Right atrium auricular region (tissue), 2 donors: ENCODE measurements around the gene UCHL3. TPM values are rescaled to one million over a fixed set of nuclear protein-coding genes. Genes with fewer than 3 reads are reported as not detected.

ENCODE experiments used
- DNase-seq: peaks from one replicate; pipeline ENCODE4 v3.0.0-alpha.2; 2019; ENCODE audit warnings: low spot score
- H3K27ac ChIP-seq, 2 donors: fragments of 200-600 bp; sonication (generic); 1 replicate in 1 of 2; 2 replicates in 1 of 2; pipeline ENCODE4 v1.5.1; 2016 to 2019
- H3K27me3 ChIP-seq, 2 donors: fragments of 200-600 bp; sonication (generic); one replicate each; pipeline versions ENCODE4 v1.5.1 to v1.6.0; 2017 to 2019
- H3K36me3 ChIP-seq: fragments of 200-600 bp; sonication (generic); one replicate; pipeline ENCODE4 v1.5.1; 2016
- H3K4me1 ChIP-seq, 2 donors: fragments of 200-600 bp; sonication (generic); one replicate each; pipeline versions ENCODE4 v1.5.1 to v1.6.0; 2017 to 2019
- H3K4me3 ChIP-seq, 2 donors: fragments of 200-600 bp; sonication (generic); 1 replicate in 1 of 2; 2 replicates in 1 of 2; pipeline ENCODE4 v1.5.1; 2017 to 2019; ENCODE audit warnings: mild to moderate bottlenecking in 1 of 2, moderate library complexity in 1 of 2
- H3K9me3 ChIP-seq, 2 donors: fragments of 200-600 bp; sonication (generic); one replicate each; pipeline ENCODE4 v1.5.1; 2019
- total RNA-seq, 2 donors: library from RNA; depleted of rRNA; stranded (reverse); fragments of >200 nt; gene quantifications; one replicate each; pipeline ENCODE4 v1.1.0, GENCODE V29; 2016
- TF ChIP-seq, protein P1 (sequence below), 2 donors: fragments of 200-600 bp; sonication (generic); IDR thresholded peaks; one replicate each; pipeline ENCODE4 v1.5.1; 2019; ENCODE audit warnings: antibody characterized with exemption in 2 of 2

UCHL3 gene
- total RNA-seq, 2 donors from 2014 or later, result 17.2 to 17.7 TPM

DNA sequence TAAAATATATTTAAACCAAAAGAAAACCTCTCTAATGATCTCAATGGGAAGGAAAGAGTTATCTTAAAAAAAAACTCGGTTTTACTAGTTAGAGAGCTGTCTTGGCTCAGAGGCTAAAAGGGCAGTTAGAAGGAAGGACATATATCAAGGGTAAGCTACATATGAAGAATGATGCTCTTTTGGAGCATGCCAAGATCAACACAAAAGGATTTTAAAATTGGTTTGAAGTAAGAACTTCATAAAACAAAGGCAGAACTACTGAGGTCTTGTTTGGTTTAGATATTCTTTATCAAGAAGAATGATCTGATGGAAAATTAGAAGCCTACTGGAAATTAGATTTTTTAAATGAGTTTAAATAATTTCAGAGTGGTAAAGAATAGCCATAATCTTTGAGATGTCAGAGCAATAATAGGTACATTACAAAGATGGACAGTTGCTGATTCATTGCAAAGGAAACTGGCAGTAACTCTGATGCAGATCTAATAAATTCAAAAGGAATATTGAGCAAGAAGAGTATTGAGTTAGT, 47.1 kb downstream of the UCHL3 start:
- Histone ChIP-seq H3K4me3 (no peak overlapping the region), H3K36me3 (peaks cover 4% of the 10 kb centered on the region), H3K4me1 (no peaks in the 10 kb centered on the region), H3K27me3 (no peaks in the 10 kb centered on the region), H3K9me3 (peaks cover 0 to 9% of the 10 kb centered on the region in 2 donors), H3K27ac (no peak overlapping the region)
- TF ChIP-seq, protein P1, sequence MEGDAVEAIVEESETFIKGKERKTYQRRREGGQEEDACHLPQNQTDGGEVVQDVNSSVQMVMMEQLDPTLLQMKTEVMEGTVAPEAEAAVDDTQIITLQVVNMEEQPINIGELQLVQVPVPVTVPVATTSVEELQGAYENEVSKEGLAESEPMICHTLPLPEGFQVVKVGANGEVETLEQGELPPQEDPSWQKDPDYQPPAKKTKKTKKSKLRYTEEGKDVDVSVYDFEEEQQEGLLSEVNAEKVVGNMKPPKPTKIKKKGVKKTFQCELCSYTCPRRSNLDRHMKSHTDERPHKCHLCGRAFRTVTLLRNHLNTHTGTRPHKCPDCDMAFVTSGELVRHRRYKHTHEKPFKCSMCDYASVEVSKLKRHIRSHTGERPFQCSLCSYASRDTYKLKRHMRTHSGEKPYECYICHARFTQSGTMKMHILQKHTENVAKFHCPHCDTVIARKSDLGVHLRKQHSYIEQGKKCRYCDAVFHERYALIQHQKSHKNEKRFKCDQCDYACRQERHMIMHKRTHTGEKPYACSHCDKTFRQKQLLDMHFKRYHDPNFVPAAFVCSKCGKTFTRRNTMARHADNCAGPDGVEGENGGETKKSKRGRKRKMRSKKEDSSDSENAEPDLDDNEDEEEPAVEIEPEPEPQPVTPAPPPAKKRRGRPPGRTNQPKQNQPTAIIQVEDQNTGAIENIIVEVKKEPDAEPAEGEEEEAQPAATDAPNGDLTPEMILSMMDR (IDR thresholded peaks at IDR 0.05), result no peak
- no peak for DNase-seq

DNA sequence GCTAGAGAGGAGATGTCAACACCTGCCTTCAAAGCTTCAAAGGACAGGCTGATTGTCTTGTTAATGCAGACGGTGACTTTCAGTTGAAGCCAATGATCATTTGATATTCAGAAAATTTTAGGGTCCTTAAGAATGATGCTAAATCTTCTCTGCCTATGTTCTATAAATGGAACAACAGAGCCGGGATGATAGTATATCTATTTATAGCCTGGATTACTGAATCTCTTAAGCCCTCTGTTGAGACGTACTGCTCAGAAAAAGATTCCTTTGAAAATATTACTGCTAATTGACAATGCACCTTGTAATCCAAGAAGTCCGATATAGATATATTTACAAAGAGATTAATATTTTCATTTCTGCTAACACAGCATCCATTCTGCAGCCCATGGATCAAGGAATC, 50.8 kb downstream of the UCHL3 start:
- no peak for DNase-seq
- Histone ChIP-seq H3K27ac (no peak overlapping the region), H3K4me3 (no peak overlapping the region), H3K36me3 (peaks cover 4% of the 10 kb centered on the region), H3K27me3 (no peaks in the 10 kb centered on the region), H3K4me1 (no peaks in the 10 kb centered on the region), H3K9me3 (peaks cover 0 to 9% of the 10 kb centered on the region in 2 donors)
- TF ChIP-seq, protein P1 (IDR thresholded peaks at IDR 0.05), result no peak

DNA sequence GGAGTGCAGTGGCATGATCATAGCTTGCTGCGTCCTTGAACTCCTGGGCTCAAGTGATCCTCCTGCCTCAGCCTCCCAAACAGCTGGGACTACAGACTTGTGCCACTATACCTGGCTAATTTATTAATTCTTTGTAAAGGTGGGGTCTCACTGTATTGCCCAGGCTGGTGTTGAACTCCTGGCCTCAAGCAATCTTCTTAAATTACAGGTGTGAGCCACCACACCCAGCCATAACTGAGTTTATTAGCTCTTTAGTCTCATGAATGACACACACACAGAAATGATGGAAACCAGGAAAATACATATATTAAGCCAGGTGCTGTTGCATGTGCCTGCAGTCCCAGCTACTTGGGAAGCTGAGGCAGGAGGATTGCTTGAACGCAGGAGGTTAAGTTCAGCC, 53.4 kb downstream of the UCHL3 start:
- H3K27me3 ChIP-seq, result no peaks in the 10 kb centered on the region
- no peak for DNase-seq
- H3K36me3 ChIP-seq, result no peaks in the 10 kb centered on the region
- no peak overlapping the region for H3K4me3 ChIP-seq
- no peak overlapping the region for H3K27ac ChIP-seq
- TF ChIP-seq, protein P1 (IDR thresholded peaks at IDR 0.05), result no peak
- H3K4me1 ChIP-seq, result no peaks in the 10 kb centered on the region
- peaks cover 0 to 6% of the 10 kb centered on the region in 2 donors for H3K9me3 ChIP-seq

DNA sequence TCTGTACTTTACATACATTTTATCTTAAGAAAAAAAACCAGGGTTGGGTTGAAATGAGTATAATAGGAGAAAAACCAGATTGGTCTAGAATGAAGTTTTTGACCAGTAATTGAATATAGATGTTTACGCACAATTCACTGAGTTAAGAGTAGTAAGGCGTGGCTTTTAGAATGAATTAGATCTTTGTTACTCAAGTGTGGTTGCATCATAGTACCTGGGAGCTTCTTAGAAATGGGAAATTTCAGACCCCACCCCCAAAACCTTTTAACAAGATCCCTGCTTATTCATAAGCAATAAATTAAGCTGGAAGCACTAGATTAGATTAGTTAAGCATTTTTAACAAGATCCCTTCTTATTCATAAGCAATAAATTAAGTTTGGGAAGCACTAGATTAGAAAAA, 57.9 kb downstream of the UCHL3 start:
- Histone ChIP-seq H3K4me3 (no peak overlapping the region), H3K4me1 (no peaks in the 10 kb centered on the region), H3K9me3 (no peaks in the 10 kb centered on the region), H3K36me3 (no peaks in the 10 kb centered on the region), H3K27me3 (no peaks in the 10 kb centered on the region), H3K27ac (no peak overlapping the region)
- TF ChIP-seq, protein P1 (IDR thresholded peaks at IDR 0.05), result no peak
- DNase-seq, result no peak

DNA sequence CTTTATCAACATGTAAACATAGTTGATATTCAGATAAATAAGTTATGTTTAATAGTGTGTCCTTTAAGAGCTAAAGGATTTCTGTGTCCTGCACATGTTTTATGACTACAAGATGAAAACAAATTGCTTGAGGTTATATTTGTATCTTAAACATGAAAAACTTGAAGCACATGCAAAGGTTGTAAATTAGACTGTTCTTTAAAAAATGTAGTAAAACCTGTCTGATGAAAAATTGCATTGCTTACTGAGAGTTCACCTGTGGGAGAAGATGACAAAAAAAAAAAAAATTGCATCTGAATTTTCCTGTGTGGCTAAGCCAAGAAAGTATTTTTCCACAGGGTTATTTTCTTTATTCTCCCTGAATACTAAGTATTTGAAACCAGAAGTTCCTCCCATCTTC, 60.9 kb downstream of the UCHL3 start:
- H3K27me3 ChIP-seq, result no peaks in the 10 kb centered on the region
- DNase-seq, result no peak
- H3K27ac ChIP-seq, result no peak overlapping the region
- H3K4me1 ChIP-seq, result no peaks in the 10 kb centered on the region
- H3K4me3 ChIP-seq, result no peak overlapping the region
- no peaks in the 10 kb centered on the region for H3K9me3 ChIP-seq
- no peaks in the 10 kb centered on the region for H3K36me3 ChIP-seq
- TF ChIP-seq, protein P1 (IDR thresholded peaks at IDR 0.05), result no peak

DNA sequence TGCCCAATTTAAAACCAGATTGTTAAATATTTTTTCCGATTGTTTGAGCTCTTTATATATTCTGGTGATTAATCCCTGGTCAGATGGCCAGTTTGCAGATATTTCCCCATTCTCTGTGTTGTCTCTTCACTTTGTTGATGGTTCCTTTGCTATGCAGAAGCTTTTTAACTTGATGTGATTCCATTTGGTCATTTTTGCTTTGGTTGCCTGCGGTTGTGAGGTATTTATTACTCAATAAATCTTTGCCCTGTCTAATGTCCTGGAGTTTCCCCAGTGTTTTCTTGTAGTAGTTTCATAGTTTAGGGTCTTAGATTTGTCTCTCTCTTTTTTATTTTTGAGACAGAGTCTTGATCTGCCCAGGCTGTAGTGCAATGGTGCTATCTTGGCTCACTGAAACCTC, 62.8 kb downstream of the UCHL3 start:
- Histone ChIP-seq H3K27ac (no peak overlapping the region), H3K9me3 (no peaks in the 10 kb centered on the region), H3K27me3 (no peaks in the 10 kb centered on the region), H3K36me3 (no peaks in the 10 kb centered on the region), H3K4me1 (no peaks in the 10 kb centered on the region), H3K4me3 (no peak overlapping the region)
- TF ChIP-seq, protein P1 (IDR thresholded peaks at IDR 0.05), result no peak
- DNase-seq, result no peak
